Measurements from ENCODE around the gene PHRF1.

PHRF1 gene

GRCh38 chr11:659532-660085, 83.3 kb downstream of the PHRF1 start:
- DNase-seq = no peak

- DNase-seq = no peak
Measured at GRCh38 chr11:660281-660680, 84.0 kb downstream of the PHRF1 start.

GRCh38 chr11:660681-661444, 84.6 kb downstream of the PHRF1 start:
- DNase-seq = no peak
